Kidney (tissue), 14 donors: Measurements from ENCODE around the gene NUDT3. TPM values are rescaled to one million over a fixed set of nuclear protein-coding genes. Genes with fewer than 3 reads are reported as not detected.

Source experiments
- DNase-seq, 5 donors: peaks; one replicate each; pipeline ENCODE4 v3.0.0-alpha.2; 2013 to 2020
- FAIRE-seq: peaks from 2 replicates; lab custom pipeline; 2012; peaks lifted over from hg19 to GRCh38; lab: Jason Lieb, UNC
- H3K27ac ChIP-seq, 2 donors: one replicate each; pipeline ENCODE4 v1.7.0; 2013; ENCODE audit warnings: low read depth in 2 of 2, low read length in 2 of 2, inconsistent platforms in 1 of 2
- H3K27me3 ChIP-seq: one replicate; pipeline ENCODE4 v1.7.1; 2013; ENCODE audit warnings: low read length, inconsistent platforms; ENCODE audit not compliant: control insufficient read depth, insufficient read depth
- H3K36me3 ChIP-seq, 3 donors: one replicate each; pipeline versions ENCODE4 v1.7.0 to v1.7.1; 2013; ENCODE audit warnings: low read length in 3 of 3, control low read depth in 1 of 3, inconsistent platforms in 1 of 3; ENCODE audit not compliant: insufficient read depth in 3 of 3, control insufficient read depth in 2 of 3
- H3K4me1 ChIP-seq, 3 donors: one replicate each; pipeline versions ENCODE4 v1.7.0 to v1.7.1; 2013; ENCODE audit warnings: low read length in 3 of 3, inconsistent platforms in 1 of 3, low read depth in 1 of 3; ENCODE audit not compliant: control insufficient read depth in 2 of 3, insufficient read depth in 2 of 3
- H3K4me3 ChIP-seq, 3 donors: one replicate each; pipeline versions ENCODE4 v1.7.0 to v1.8.1; 2013; ENCODE audit warnings: low read length in 3 of 3, control low read depth in 1 of 3, inconsistent platforms in 1 of 3
- H3K9ac ChIP-seq, 3 donors: one replicate each; pipeline versions ENCODE4 v1.7.0 to v1.7.1; 2013; ENCODE audit warnings: low read length in 3 of 3, control low read depth in 1 of 3, inconsistent platforms in 1 of 3
- H3K9me3 ChIP-seq, 3 donors: one replicate each; pipeline versions ENCODE4 v1.7.0 to v1.7.1; 2013; ENCODE audit warnings: low read length in 3 of 3, control low read depth in 1 of 3, inconsistent platforms in 1 of 3; ENCODE audit not compliant: control insufficient read depth in 2 of 3, insufficient read depth in 1 of 3
- intact Hi-C: fragments of 100-400 bp; cut with DNase I; formaldehyde crosslinking; loops from one replicate; pipeline ENCODE4 v1.11.1; 2022
- polyA plus RNA-seq: library from polyadenylated mRNA; stranded (reverse); fragments of 350-450 nt; fragmentation: Illumina TruSeq; extraction: RNeasy Lipid Tissue Mini Kit (QIAGEN cat#74804); gene quantifications from one replicate; pipeline ENCODE4 v1.2.3, GENCODE V29; 2014; ENCODE audit warnings: low read depth, low replicate concordance; ENCODE audit not compliant: insufficient read depth
- total RNA-seq: library from RNA; stranded (reverse); fragmentation: NEBNext Ultra II Directional; extraction: Animal tissue kit (Norgen Biotek cat#: 25700); gene quantifications from one replicate; pipeline ENCODE4 v1.2.1, GENCODE V29; 2021
- TF ChIP-seq, protein P1 (sequence below): IDR thresholded peaks from 3 replicates; pipeline ENCODE4 v1.5.1; 2012; ENCODE audit warnings: mild to moderate bottlenecking, moderate library complexity, borderline replicate concordance; ENCODE audit not compliant: insufficient read depth; ENCODE audit errors: extremely low read depth
- donor health status: control.
- donor health status: control.
- donor health status: control.
- donor health status: control.
- donor health status: control.
- donor health status: DM: yes; HTN: yes; CAD: no.
- donor health status: Normal renal cell carcinoma (clear cell type).

Gene NUDT3
- total and polyA plus RNA-seq, 2 donors from 2014 or later: 17.7 to 53.8 TPM

- intact Hi-C loops: no loop called here
- Histone ChIP-seq H3K27ac (no peak overlapping the region), H3K36me3 (no peaks in the 10 kb centered on the region), H3K9me3 (no peaks in the 10 kb centered on the region), H3K27me3 (no peaks in the 10 kb centered on the region), H3K4me3 (no peak overlapping the region), H3K4me1 (peaks cover 0 to 13% (median 0%) of the 10 kb centered on the region in 3 donors), H3K9ac (peak overlapping the region in 1 of 3 donors; percentile 32)
- DNase-seq (no peak), FAIRE-seq (no peak)
- TF ChIP-seq, protein P1, sequence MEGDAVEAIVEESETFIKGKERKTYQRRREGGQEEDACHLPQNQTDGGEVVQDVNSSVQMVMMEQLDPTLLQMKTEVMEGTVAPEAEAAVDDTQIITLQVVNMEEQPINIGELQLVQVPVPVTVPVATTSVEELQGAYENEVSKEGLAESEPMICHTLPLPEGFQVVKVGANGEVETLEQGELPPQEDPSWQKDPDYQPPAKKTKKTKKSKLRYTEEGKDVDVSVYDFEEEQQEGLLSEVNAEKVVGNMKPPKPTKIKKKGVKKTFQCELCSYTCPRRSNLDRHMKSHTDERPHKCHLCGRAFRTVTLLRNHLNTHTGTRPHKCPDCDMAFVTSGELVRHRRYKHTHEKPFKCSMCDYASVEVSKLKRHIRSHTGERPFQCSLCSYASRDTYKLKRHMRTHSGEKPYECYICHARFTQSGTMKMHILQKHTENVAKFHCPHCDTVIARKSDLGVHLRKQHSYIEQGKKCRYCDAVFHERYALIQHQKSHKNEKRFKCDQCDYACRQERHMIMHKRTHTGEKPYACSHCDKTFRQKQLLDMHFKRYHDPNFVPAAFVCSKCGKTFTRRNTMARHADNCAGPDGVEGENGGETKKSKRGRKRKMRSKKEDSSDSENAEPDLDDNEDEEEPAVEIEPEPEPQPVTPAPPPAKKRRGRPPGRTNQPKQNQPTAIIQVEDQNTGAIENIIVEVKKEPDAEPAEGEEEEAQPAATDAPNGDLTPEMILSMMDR: no peak
Measured at GRCh38 chr6:34362909-34363680, 29.4 kb downstream of the NUDT3 start.

DNA sequence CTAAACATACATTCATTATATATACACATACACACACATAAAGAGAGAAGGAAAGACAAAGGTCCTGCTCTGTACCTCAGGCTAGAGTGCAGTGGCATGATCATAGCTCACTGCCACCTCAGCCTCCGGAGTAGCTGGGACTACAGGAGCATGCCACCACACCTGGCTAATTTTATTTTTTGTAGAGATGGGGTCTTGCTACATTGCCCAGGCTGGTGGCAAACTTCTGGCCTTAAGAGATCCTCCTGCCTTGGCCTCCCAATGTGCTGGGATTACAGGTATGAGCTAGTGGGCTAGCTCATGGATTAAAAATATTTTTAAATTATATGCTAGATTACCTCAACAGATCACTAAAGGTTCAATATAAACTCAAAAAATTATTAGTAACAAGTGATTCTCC is 30.3 kb downstream of the NUDT3 start:
- TF ChIP-seq, protein P1: no peak
- H3K9me3 ChIP-seq: no peaks in the 10 kb centered on the region
- H3K27me3 ChIP-seq: no peaks in the 10 kb centered on the region
- peaks cover 0 to 13% (median 0%) of the 10 kb centered on the region in 3 donors for H3K4me1 ChIP-seq
- H3K4me3 ChIP-seq: no peak overlapping the region
- no peak for DNase-seq
- no peak overlapping the region for H3K9ac ChIP-seq
- intact Hi-C loops: no loop called here
- no peak overlapping the region for H3K27ac ChIP-seq
- no peaks in the 10 kb centered on the region for H3K36me3 ChIP-seq
- FAIRE-seq: no peak

- H3K9me3 ChIP-seq: no peaks in the 10 kb centered on the region
- no peaks in the 10 kb centered on the region for H3K27me3 ChIP-seq
- H3K36me3 ChIP-seq: no peaks in the 10 kb centered on the region
- intact Hi-C loops: no loop called here
- TF ChIP-seq, protein P1: no peak
- no peak overlapping the region for H3K27ac ChIP-seq
- H3K9ac ChIP-seq: no peak overlapping the region
- peaks cover 0 to 13% (median 0%) of the 10 kb centered on the region in 3 donors for H3K4me1 ChIP-seq
- H3K4me3 ChIP-seq: no peak overlapping the region
- no peak for DNase-seq
- FAIRE-seq: no peak
Measured at GRCh38 chr6:34360556-34360955, 31.9 kb downstream of the NUDT3 start.
